Ureter (tissue), 1 donor: ENCODE data around the gene PTP4A2. TPM values are rescaled to one million over a fixed set of nuclear protein-coding genes. Genes with fewer than 3 reads are reported as not detected.
"Not testable (repeated sequence)": the region's sequence is repeated elsewhere in the genome, so short reads cannot be mapped to it uniquely, and the experiment has no call there.

Experiments
- DNase-seq: peaks from one replicate; pipeline ENCODE4 v3.0.0-alpha.2; 2020; ENCODE audit warnings: low spot score
- total RNA-seq: library from RNA; stranded (reverse); gene quantifications from one replicate; pipeline ENCODE4 v1.2.4, GENCODE V29; 2023
- donor health status: DM: yes; HTN: yes; CAD: no.

PTP4A2 gene
- total RNA-seq, 1 donor from 2014 or later, result 416 TPM

GRCh38 chr1:31924839-31925238 lies 13.3 kb downstream of the PTP4A2 start:
- no peak for DNase-seq

GRCh38 chr1:31923901-31924535 lies 14.2 kb downstream of the PTP4A2 start:
- DNase-seq, result no peak

DNA sequence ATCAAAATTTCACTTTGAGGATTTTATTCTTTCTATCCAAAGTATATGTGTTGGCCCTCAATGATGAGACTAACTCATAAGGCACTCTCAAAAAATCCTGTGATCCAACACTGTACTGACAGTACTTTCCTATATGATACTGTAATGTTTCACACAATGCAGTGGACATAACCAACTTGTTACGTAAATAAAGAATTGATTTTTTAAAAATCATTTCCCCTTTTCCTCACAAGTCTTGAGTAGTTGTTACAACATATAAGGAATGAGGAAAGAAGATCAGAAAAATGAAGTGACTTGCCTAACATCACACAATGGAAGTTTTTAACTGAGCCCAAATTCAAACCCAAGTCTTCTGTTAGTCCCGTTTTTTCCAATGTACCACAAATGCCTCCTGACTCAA lies 17.2 kb downstream of the PTP4A2 start:
- DNase-seq, result no peak

DNA sequence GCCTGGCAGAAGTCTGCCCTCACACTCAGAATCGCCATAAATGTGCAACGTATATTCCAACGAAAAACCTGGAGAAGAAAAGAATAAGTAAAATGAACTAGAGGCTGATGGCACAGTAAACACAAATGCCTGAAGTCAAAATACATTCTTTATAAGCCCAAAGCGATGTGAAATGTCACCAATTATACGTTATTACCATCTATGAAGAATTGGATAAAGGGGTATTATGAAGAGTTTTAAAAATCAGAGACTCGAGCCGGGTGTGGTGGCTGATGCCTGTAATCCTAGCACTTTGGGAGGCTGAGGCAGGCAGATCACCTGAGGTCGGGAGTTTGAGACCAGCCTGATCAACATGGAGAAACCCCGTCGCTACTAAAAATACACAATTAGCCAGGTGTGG lies 18.6 kb downstream of the PTP4A2 start:
- DNase-seq, result no peak

GRCh38 chr1:31915438-31915837 lies 22.7 kb downstream of the PTP4A2 start:
- DNase-seq, result no peak

GRCh38 chr1:31913968-31914367 lies 24.2 kb downstream of the PTP4A2 start:
- DNase-seq, result no peak

GRCh38 chr1:31912839-31913239 lies 25.3 kb downstream of the PTP4A2 start:
- no peak for DNase-seq

DNA sequence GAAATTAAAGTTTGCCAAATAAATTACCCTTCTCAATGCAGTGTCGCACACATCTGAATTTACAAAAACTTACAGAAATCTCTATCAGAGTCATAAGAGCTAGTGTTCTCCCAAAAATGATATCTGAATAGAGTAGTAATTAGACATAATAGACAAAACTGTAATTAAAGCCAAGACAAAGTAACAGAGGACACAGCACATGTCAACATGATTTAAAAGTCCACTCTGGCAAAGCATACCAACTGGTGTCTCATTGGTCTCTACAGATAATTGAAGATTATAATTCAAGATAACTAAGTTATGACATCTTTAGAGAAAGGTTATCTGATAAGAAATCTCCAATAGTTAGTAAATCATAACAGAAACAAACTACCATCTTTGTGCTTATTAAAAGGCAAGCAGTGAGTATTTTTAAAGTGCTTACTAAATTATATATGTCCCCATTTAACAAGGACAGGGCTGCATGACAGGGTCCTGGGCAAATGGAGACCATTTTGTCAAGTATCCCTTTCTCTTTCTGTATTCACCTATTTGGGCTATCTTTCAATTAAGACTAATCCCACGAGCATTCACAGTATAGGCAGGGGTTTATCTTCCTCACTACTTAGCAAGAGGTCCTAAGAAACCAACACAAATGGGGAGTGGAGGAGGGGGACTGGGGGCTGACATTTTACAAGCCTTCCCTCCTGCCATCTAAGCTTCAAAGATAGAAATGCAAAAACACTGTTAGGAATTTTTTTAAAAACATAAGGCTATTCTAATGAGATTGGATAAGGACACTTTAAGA lies 26.0 kb downstream of the PTP4A2 start:
- DNase-seq, result no peak

DNA sequence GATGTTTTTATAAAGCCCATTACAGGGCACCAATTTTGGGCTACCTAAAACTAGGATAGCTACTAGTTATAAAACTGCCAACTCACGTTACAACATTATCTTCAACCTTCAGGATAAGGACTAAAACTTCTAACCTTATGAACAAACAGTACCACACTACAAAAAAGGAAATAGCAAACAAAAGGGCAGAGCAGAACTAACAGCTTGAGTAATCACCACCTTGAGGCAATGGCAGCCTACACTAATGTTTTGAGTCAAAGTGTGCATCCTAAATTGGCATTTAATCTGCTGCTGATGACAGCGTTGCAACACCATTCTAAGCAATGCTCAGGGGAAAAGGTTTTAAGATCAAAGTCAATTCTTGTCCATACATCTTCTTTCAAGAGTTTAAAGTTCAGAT lies 27.2 kb downstream of the PTP4A2 start:
- DNase-seq, result no peak

DNA sequence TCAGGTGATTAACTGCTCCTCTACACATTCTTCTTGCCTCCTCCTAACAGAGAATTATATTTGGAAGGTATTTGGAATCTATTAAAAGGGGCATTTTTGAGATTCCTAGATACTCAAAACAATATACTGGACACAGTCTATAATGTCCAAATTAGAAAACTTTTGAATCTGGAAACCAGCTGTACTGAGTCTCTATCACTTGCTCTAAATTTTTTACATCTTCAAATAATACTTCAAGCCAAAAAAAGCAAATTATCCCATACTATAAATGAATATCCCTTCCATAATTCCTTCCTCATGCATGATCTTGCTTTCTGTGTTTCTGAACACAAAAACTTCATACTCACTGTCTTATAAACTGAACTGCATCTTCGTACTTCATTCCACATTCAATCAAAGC lies 28.5 kb downstream of the PTP4A2 start:
- DNase-seq, result no peak

GRCh38 chr1:31906557-31906956 lies 31.6 kb downstream of the PTP4A2 start:
- DNase-seq, result no peak

- no peak for DNase-seq
These were observed 32.5 kb downstream of the PTP4A2 start for GRCh38 chr1:31905681-31906080.

DNA sequence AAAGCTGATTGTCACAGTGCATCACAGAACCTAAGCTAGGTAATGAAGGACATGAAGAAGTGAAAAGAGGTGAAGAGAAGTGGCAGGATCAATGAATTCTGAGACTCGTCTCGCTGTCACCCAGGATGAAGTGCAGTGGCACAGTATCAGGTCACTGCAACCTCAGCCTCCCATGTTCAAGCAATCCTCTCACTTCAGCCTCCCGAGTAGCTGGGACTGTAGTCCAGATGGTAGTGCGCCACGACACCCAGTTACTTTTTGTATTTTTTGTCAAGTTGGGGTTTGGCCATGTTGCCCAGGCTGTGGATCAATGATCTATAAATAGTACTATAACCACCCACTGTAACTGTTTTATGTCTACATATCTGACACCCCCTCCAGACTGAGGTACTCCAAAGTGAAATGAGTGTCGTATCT lies 33.1 kb downstream of the PTP4A2 start:
- DNase-seq, result no peak

GRCh38 chr1:31904339-31905092 lies 33.7 kb downstream of the PTP4A2 start:
- DNase-seq, result no peak

DNA sequence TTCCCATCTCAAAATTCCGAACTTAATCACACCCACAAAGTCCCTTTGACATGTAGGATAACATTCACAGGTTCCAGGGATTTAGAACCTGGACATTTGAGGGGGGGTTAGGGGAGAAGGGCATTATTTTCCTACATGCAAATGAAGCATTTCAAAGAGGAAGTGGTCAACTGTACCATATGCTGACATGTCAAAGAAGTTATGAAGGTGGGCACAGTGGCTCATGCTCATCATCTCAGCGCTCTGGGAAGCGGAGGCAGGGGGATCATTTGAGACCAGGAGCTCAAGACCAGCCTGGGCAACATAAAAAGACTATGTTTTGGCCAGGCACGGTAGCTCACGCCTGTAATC lies 35.7 kb downstream of the PTP4A2 start:
- DNase-seq, result no peak

GRCh38 chr1:31901838-31902509 lies 36.2 kb downstream of the PTP4A2 start:
- no peak for DNase-seq

DNA sequence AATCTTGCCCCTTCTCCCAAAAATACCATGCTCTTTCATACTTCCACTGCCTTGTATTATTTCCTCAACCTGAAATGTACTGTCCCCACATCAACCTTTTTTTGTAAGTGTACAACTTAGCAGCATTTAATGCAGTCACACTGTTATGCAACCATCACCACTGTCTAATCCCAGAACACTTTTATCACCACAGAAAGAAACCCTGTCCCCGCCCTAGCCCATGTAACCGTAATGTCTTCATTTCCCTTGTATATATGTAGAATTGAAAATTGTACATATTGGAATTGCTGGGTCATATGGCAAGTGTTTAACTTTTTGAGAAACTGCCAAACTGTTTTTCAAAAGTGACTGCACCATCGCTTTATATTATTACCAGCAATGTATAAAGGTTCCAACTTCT lies 37.4 kb downstream of the PTP4A2 start:
- no peak for DNase-seq

DNA sequence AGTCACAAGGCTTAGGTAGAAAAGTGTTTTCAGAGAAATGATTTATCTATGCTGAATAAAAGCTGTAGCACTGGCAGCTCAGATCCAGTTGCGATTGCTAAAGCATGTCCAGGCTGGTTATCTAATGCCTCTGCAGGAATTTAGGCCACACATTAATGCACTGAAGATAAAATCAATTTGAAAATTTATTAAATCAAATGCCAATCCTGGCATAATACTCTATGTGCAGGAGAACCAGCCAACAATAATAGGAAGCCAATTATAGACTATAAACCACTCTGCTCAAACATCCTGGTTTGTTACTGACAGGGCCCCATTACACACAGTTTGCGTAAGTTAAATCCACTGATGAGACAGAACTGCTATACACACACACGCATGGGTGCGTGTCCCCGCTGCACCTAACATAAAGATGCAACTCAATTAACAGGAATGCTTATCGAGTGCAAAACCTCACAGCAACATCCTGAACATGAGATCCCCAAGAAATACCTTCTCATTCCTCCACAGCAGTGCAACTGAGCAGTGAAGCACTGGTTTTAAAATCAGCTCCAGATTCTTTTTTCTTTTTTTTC lies 40.6 kb downstream of the PTP4A2 start:
- no peak for DNase-seq

DNA sequence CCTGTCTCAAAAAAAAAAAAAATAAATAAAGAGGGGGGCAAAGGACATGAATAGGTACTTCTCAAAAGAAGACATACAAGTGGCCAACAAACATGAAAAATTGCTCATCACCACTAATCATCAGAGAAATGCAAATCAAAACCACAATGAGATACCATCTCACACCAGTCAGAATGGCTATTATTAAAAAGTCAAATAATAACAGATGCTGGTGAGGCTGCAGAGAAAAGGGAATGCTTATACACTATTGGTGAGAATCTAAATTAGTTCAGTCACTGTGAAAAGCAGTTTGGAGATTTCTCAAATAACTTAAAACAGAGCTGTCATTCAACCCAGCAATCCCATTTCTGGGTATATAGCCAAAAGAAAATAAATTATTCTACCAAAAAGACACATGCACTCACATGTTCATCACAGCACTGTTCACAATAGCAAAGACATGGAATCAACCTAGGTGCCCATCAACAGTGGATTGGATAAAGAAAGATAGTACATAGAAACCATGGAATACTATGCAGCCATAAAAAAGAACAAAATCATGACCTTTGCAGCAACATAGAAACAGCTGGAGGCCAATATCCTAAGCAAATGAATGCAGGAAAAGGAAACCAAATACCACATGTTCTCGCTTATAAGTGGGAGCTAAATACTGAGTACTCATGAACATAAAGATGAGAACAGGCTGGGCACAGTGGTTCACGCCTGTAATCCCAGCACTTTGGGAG lies 42.5 kb downstream of the PTP4A2 start:
- DNase-seq, result not testable (repeated sequence)

GRCh38 chr1:31891280-31891679 lies 46.9 kb downstream of the PTP4A2 start:
- DNase-seq, result peak; percentile 9

GRCh38 chr1:31888291-31888690 lies 49.9 kb downstream of the PTP4A2 start:
- DNase-seq, result no peak
